Stimulated activated naive CD8-positive, alpha-beta T cell treated with anti-CD3 and anti-CD28 coated beads, Interleukin-15, amount 100 ng/mL, for 72 hours (primary cell): ENCODE results near the gene RAPGEF1.

ENCODE experiments used
- ATAC-seq: fragments of 150-1000 bp; cut with Tn5 transposase; 2 replicates; pipeline ENCODE4 v1.10.0; 2021; ENCODE audit warnings: mild to moderate bottlenecking, moderate library complexity
- DNase-seq, 2 donors: peaks; one replicate each; pipeline ENCODE4 v3.0.0; 2021 to 2022
- H3K27ac Mint-ChIP-seq, 2 donors: one replicate each; pipeline ENCODE4 v1.8.0; 2022; ENCODE audit warnings: mild to moderate bottlenecking in 2 of 2, mixed read lengths in 2 of 2, moderate library complexity in 2 of 2
- H3K27me3 Mint-ChIP-seq: one replicate; pipeline ENCODE4 v1.8.0; 2022; ENCODE audit warnings: mixed read lengths
- H3K4me1 Mint-ChIP-seq: one replicate; pipeline ENCODE4 v1.8.0; 2022; ENCODE audit warnings: mild to moderate bottlenecking, mixed read lengths
- H3K4me3 Mint-ChIP-seq, 2 donors: one replicate each; pipeline ENCODE4 v1.8.0; 2022; ENCODE audit warnings: mild to moderate bottlenecking in 2 of 2, mixed read lengths in 2 of 2, moderate library complexity in 1 of 2
- H3K9me3 Mint-ChIP-seq, 2 donors: one replicate each; pipeline ENCODE4 v1.8.0; 2022; ENCODE audit warnings: mixed read lengths in 2 of 2

RAPGEF1 gene

DNA sequence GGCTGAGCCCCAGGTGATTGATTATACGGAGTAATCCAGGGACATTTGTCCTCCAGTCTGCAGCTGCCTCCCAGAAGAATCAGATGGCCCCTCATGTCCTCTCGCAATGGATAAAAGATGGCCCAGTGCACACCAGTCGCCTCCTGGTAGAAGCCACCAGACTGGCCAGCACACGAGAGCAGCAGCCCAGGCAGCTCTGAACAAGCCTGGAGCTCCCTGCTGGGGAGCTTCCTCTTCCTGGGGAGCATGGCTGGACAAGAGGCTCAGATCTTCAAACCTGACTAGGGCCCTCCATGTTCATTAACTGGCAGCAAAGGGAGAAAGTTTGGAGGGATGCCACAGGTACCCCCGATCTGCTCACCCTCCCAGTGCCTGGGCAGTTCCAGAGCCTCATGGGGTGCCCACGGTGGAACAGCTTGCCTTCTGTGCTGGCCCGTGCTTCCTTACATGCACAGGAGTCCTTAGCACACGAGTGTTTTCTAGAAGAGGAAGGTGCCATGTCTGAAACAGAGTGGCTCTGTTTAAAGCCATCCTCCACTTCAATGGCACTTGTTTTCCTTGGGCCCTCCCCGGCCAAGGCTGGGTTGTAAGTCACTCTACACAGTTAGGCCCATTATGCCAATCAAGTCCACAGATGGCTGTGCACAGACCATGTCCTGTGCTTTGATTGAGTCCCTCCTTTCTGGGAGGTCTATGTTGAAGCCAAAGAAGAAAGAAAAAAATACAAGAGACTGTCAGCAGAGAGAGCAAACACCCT lies 118.9 kb downstream of the RAPGEF1 start:
- no peaks in the 10 kb centered on the region for H3K27me3 Mint-ChIP-seq
- DNase-seq (no peak), ATAC-seq (no peak)
- H3K4me1 Mint-ChIP-seq, result no peaks in the 10 kb centered on the region
- H3K9me3 Mint-ChIP-seq, result no peaks in the 10 kb centered on the region
- H3K27ac Mint-ChIP-seq, result peak overlapping the region; percentile 33 to 67
- H3K4me3 Mint-ChIP-seq, result no peak overlapping the region

DNA sequence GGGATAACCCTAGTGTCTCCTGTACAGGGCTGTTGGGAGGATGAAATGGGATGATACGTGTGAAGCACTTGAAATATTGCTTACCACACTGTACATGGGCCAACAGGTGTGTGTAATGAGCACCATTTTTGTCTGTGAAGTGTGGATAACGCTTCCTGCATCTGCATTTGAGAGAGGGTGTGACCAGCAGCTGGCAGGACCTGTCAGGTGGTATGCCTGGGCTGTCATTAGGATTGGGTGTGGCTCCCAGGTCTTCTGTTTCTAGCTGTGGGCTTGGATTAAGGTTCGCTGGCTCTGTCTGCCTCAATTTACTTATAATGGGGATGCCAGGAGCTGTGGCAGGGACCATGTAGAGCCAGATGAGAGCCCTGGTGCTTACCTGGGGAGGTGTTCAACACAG lies 120.2 kb downstream of the RAPGEF1 start:
- H3K27ac Mint-ChIP-seq, result peak overlapping the region in 1 of 2 donors; percentile 50
- no peaks in the 10 kb centered on the region for H3K9me3 Mint-ChIP-seq
- DNase-seq (no peak), ATAC-seq (no peak)
- H3K27me3 Mint-ChIP-seq, result no peaks in the 10 kb centered on the region
- H3K4me1 Mint-ChIP-seq, result no peaks in the 10 kb centered on the region
- H3K4me3 Mint-ChIP-seq, result no peak overlapping the region

GRCh38 chr9:131618785-131619184 lies 121.1 kb downstream of the RAPGEF1 start:
- Mint-ChIP-seq H3K4me3 (no peak overlapping the region), H3K27ac (no peak overlapping the region), H3K9me3 (no peaks in the 10 kb centered on the region), H3K4me1 (no peaks in the 10 kb centered on the region), H3K27me3 (no peaks in the 10 kb centered on the region)
- ATAC-seq (no peak), DNase-seq (no peak)

GRCh38 chr9:131618071-131618479 lies 121.8 kb downstream of the RAPGEF1 start:
- Mint-ChIP-seq H3K9me3 (no peaks in the 10 kb centered on the region), H3K4me3 (no peak overlapping the region), H3K27me3 (no peaks in the 10 kb centered on the region), H3K4me1 (no peaks in the 10 kb centered on the region), H3K27ac (peak overlapping the region in 1 of 2 donors; percentile 54)
- ATAC-seq, result no peak
- no peak for DNase-seq

GRCh38 chr9:131617611-131618010 lies 122.3 kb downstream of the RAPGEF1 start:
- Mint-ChIP-seq H3K27ac (peak overlapping the region in 1 of 2 donors; percentile 54), H3K9me3 (no peaks in the 10 kb centered on the region), H3K4me1 (no peaks in the 10 kb centered on the region), H3K27me3 (no peaks in the 10 kb centered on the region), H3K4me3 (no peak overlapping the region)
- no peak for ATAC-seq
- no peak for DNase-seq

- peak overlapping the region in 1 of 2 donors; percentile 14 for H3K27ac Mint-ChIP-seq
- no peaks in the 10 kb centered on the region for H3K27me3 Mint-ChIP-seq
- H3K4me1 Mint-ChIP-seq, result no peaks in the 10 kb centered on the region
- H3K4me3 Mint-ChIP-seq, result no peak overlapping the region
- H3K9me3 Mint-ChIP-seq, result no peaks in the 10 kb centered on the region
- DNase-seq (no peak), ATAC-seq (no peak)
These were observed 122.8 kb downstream of the RAPGEF1 start for GRCh38 chr9:131616983-131617604.

GRCh38 chr9:131614340-131614915 lies 125.4 kb downstream of the RAPGEF1 start:
- no peaks in the 10 kb centered on the region for H3K27me3 Mint-ChIP-seq
- DNase-seq, result no peak
- H3K4me3 Mint-ChIP-seq, result no peak overlapping the region
- H3K27ac Mint-ChIP-seq, result peak overlapping the region in 1 of 2 donors; percentile 2
- no peaks in the 10 kb centered on the region for H3K9me3 Mint-ChIP-seq
- no peak for ATAC-seq
- H3K4me1 Mint-ChIP-seq, result no peaks in the 10 kb centered on the region

DNA sequence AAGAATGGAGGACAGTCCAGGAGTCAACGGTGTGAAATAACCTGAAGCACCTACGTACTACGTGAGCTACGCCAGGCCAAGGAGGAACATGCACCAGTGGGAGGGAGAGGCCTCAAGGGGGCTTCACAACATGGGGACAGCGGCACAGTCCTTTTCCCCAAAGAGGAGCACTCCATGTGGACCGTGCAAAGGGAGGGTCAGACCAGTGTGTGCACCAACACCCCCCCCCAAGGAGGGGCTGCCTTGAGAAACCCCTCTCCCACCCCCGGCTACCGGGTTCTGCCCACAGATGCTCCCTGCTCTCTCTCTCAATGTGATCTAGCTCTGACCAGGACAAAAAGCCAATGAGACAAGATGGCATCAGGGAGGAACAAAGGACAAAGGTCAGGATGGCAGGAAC lies 126.0 kb downstream of the RAPGEF1 start:
- H3K4me1 Mint-ChIP-seq, result no peaks in the 10 kb centered on the region
- H3K27me3 Mint-ChIP-seq, result no peaks in the 10 kb centered on the region
- ATAC-seq (no peak), DNase-seq (no peak)
- H3K9me3 Mint-ChIP-seq, result no peaks in the 10 kb centered on the region
- no peak overlapping the region for H3K27ac Mint-ChIP-seq
- H3K4me3 Mint-ChIP-seq, result no peak overlapping the region

- Mint-ChIP-seq H3K9me3 (no peaks in the 10 kb centered on the region), H3K4me3 (no peak overlapping the region), H3K27ac (peak overlapping the region in 1 of 2 donors; percentile 61), H3K27me3 (no peaks in the 10 kb centered on the region), H3K4me1 (no peaks in the 10 kb centered on the region)
- DNase-seq (no peak), ATAC-seq (no peak)
These were observed 127.0 kb downstream of the RAPGEF1 start for GRCh38 chr9:131612851-131613250.

- peak overlapping the region; percentile 52 to 75 for H3K27ac Mint-ChIP-seq
- no peaks in the 10 kb centered on the region for H3K9me3 Mint-ChIP-seq
- ATAC-seq, result no peak
- no peak for DNase-seq
- no peaks in the 10 kb centered on the region for H3K4me1 Mint-ChIP-seq
- H3K27me3 Mint-ChIP-seq, result no peaks in the 10 kb centered on the region
- H3K4me3 Mint-ChIP-seq, result no peak overlapping the region
These were observed 128.1 kb downstream of the RAPGEF1 start for GRCh38 chr9:131611586-131612315.

DNA sequence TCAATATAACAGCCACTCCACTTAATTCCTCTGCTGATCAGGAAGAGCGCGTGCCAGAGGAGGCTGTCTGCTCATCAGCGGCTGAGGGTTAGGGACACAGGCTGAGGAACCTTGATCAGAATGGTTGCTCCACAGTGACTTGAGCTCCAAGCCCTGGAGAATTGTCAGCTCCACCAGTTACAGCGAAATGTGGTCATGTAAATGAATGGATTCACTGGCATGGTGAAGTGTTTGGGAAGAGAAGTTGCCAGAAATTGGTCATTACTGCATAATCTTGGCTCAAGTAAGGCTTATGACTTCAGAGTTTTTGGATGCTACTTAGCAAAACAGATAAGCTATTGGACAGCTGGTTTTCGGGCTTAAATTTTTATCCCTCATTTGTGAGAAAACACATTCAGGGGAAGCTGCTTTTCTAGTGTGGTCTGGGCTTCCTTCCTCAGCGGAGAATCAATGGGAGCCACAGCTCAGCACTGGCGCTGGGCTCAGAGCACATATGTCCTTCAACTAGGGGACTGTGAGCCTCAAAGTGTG lies 129.6 kb downstream of the RAPGEF1 start:
- no peaks in the 10 kb centered on the region for H3K4me1 Mint-ChIP-seq
- DNase-seq, result no peak
- H3K27ac Mint-ChIP-seq, result no peak overlapping the region
- no peak overlapping the region for H3K4me3 Mint-ChIP-seq
- no peaks in the 10 kb centered on the region for H3K27me3 Mint-ChIP-seq
- H3K9me3 Mint-ChIP-seq, result no peaks in the 10 kb centered on the region
- ATAC-seq, result no peak

- ATAC-seq (no peak), DNase-seq (no peak)
- no peak overlapping the region for H3K4me3 Mint-ChIP-seq
These were observed 130.6 kb downstream of the RAPGEF1 start for GRCh38 chr9:131609099-131609830.

DNA sequence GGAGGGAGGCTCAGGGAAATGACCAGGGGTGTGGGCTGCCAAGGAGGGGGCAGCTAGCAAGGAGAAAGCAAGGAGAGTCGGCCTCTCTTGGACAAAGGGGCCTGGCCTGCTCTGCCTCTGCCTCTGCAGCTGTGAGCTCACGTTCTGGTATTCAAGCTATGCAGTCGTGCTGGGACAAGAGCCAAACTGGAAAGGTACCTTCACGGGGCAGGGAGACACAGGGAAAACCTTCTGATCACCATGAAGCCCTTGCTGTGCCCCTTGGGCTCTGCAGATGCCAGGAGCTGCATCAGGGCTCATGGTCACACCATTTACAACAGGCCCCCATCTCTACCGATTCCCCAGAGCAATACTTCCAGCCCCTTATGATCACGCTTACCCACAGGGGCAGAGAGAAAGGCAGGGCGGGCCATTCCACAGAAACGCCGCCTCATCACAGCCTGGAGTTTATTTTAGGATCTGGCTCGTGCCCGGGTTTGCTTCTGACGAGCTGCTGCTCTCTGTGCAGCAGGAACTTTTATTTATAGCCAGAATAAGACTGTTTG lies 131.3 kb downstream of the RAPGEF1 start:
- H3K27me3 Mint-ChIP-seq, result no peaks in the 10 kb centered on the region
- DNase-seq, result no peak
- no peak for ATAC-seq
- no peaks in the 10 kb centered on the region for H3K9me3 Mint-ChIP-seq
- no peak overlapping the region for H3K27ac Mint-ChIP-seq
- H3K4me3 Mint-ChIP-seq, result no peak overlapping the region
- no peaks in the 10 kb centered on the region for H3K4me1 Mint-ChIP-seq

More at GRCh38 chr9:131609099-131609830, 130.6 kb downstream of the RAPGEF1 start:
- Mint-ChIP-seq H3K27me3 (no peaks in the 10 kb centered on the region), H3K4me1 (no peaks in the 10 kb centered on the region), H3K9me3 (no peaks in the 10 kb centered on the region), H3K27ac (no peak overlapping the region)

DNA sequence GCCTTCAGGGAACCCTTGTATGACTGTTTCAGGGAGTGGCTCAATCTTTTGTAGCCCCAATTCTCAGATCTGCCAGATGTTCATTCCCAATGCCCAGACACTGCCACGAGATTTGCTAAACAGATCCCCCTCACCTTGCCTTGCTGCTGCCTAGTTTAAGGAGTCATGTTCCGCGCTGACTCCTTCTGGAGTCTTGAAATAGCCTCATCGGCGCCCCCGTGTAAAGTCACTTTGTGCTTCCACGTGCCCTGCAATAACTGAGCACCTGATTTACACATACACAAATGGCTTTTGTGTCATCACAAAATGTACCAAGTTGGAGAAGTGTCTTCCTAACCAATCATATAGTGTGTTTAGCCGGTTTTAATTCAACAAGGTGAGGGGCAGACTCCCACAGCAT lies 132.3 kb downstream of the RAPGEF1 start:
- H3K4me3 Mint-ChIP-seq, result no peak overlapping the region
- no peak overlapping the region for H3K27ac Mint-ChIP-seq
- H3K4me1 Mint-ChIP-seq, result peaks cover 5% of the 10 kb centered on the region
- no peaks in the 10 kb centered on the region for H3K9me3 Mint-ChIP-seq
- no peaks in the 10 kb centered on the region for H3K27me3 Mint-ChIP-seq
- ATAC-seq, result no peak
- DNase-seq, result no peak
